ENCODE data around the gene RCE1. TPM values are rescaled to one million over a fixed set of nuclear protein-coding genes. Genes with fewer than 3 reads are reported as not detected.
A peak's percentile ranks its signal among the peaks of the same experiment; 100 is the strongest.

Gene RCE1
- total RNA-seq, 1 donor from 2014 or later: 14.1 TPM

DNA sequence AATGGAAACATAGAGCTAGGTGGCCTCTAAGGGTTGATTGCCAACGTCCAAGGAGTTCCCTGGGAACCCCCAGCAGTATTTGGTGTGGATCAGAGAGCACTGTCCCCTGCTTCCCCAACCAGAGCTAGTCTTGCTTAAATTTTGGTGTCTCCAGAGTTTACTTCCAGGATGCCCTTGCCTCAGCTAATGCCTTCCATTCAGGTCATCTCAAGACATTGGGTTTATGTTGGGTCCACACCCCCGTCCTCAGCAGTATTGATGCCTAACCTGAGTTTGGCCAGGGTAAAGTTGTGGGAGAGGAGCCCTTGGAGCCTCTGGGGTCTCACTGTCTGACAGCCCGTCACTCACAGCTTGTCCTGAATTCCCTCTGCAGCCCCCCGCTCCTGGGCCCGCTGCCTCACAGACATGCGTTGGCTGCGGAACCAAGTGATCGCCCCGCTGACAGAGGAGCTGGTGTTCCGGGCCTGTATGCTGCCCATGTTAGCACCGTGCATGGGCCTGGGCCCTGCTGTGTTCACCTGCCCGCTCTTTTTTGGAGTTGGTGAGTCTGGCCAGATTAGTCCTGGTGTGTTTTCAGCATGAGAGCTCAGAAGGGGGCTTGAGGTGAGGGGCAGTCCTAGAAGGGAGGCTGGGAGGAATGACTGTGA, 1.4 kb downstream of the RCE1 start:
- peak; percentile 87 for DNase-seq (ENCODE audit: low spot score)

DNA sequence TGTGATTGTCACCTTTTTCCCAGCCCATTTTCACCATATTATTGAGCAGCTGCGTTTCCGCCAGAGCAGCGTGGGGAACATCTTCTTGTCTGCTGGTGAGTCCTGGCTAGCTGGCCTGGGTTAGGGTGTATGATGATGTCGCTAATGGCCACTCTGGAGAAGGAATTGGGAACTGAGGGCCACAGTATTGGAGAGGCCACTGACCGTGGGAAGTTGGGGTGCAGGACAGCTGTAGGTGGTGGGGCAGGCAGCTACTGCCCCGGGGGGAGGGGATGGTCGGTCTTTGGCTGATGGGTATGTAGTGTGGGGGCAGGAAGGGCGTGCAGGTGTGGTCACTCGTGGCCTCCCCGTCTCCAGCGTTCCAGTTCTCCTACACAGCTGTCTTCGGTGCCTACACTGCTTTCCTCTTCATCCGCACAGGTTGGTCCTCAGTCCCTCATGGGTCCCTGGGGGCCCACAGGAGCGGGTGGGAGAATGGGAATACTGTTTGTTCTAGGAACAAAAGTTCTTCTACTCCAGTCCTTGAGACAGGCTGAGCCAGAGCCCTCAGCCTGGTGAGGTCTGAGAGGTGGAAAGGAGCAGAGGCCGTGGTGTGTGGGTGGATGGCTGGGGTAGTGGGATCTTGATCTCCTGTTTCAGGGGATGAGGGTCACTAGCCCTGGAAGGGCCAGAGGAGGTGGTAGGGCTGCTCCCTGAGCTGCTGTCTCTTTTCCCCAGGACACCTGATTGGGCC, 2.1 kb downstream of the RCE1 start:
- DNase-seq (ENCODE audit: low spot score): no peak

DNA sequence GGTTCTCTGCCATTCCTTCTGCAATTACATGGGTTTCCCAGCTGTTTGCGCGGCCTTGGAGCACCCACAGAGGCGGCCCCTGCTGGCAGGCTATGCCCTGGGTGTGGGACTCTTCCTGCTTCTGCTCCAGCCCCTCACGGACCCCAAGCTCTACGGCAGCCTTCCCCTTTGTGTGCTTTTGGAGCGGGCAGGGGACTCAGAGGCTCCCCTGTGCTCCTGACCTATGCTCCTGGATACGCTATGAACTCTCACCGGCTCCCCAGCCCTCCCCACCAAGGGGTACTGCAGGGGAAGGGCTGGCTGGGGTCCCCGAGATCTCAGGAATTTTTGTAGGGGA, 2.6 kb downstream of the RCE1 start:
- peak; percentile 69 for DNase-seq (ENCODE audit: low spot score)

DNA sequence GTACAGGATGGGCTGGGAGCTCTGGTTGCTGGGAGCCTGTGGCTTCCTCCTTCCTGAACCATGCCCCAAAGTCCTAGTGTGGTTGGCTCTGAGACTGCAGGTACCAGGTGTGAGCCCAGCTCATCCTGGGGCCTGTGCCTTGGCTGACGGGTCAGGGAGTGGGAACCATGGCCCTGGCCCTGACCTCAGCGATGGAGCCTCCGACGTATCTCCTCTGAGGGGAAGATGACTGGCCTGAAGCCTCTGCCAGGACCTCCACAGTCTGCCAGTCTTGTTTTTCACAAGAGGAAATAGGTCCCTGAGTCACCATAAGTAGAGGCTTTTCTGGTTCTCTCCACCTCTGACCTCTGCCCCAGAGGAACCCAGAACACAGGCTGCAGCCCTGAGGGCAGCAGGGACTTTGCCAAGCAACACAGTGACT, 3.4 kb downstream of the RCE1 start:
- DNase-seq (ENCODE audit: low spot score): peak; percentile 68

DNA sequence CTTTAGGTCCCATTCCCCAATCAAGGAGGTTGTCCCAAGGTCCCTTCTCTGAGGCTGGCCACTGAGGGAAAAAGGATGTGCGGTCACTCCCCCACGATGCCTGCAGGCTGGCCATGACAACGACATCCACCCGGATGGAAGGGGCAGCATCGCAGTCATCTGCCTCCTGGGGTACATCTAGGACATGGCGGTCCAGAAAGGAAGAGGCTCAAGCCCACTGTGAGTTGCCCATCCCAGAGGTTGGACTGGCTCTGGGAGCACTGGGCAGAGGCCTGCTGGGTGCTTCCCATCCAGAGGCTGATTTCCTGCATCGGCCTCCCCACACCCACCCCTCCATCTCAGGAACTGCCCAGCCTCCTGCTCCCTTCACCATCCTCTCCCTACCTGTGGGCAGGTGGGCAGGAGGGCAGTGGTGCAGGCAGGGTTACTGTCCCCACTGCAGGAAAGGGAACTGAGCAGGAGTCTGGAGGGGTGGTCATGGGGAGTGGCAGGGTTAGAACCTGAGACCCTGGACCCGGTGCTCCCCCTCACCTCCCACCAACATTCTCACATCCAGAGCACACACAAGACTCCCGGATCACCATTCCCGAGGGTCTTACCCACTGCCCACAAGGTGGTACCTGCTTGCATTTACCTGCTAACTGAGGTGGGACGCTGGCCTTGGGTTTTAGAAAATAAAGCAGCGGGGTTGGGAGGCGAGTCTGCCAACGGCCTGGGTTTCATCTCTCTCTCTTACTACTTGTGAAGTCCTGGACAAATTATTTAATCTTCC, 4.4 kb downstream of the RCE1 start:
- DNase-seq (ENCODE audit: low spot score): no peak

DNA sequence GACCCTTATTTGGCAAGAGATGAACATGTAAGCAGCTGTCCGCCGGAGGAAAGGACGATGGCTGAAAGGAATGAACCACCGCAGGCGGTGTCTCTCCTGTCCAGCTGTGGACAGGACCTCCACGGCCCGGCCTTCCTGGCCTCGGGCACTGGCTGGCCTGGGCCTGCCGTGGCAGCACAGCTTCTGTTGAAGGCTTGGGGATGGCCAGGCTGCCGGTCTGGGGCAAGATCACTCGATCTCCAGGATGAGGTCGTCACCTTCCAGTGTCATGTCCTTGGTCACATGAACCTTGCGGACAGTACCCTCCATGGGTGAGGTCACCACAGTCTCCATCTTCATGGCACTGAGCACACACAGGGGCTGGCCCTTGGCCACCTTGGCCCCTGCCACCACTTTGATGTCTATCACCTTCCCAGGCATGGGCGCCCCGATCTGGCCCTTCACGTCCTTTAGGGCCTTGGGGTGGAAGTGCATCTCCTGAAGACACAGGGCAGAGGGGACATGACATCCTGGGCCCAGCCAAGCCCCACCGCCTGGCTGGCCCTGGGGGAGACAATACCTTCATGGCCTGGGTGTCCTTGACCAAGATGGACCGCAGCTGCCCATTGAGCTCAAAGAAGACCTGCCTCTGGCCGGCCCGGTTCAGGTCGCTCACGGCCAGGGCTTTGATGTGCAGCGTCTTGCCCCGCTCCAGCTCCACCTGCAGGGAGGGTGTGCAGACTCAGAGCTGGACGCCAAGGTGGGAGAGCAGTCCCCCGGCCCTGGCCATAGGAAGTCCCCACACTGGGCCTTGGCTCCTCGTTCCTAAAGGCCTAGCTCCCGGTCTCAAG, 5.6 kb downstream of the RCE1 start:
- peak; percentile 83 for DNase-seq (ENCODE audit: low spot score)

DNA sequence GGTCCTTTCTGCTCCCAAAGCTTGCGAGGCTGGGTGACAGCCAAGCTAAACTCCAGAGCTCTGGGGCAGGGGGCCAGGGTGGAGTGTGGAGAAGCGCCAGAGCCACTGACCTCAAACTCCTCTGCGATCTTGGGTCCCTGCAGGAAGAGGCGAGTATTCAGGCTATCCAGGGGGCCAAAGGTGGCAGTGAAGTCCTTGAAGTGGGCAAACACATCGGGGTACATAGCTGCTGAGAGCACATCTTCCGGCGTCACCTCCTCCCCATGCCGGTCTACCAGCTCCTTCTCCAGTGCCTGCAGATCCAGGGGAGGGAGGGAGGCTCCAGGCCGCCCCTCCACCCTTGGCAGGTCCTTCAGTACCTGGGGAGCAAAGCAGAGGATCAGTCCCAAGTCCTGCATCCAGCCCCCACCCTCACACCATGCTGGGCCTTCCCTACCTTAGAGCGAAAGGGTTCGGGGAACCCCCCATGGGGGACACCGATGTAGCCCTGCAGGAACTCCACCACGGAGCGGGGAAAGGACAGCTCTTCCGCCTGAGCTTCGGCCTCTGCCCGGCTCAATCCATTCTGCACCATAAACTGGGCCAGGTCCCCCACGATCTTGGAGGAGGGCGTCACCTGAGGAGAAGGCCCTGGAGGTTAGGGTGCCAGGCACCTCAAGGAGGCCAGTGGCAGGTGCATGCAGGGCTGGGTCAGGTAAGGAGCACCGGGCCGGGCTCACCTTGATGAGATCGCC, 6.4 kb downstream of the RCE1 start:
- no peak for DNase-seq (ENCODE audit: low spot score)

DNA sequence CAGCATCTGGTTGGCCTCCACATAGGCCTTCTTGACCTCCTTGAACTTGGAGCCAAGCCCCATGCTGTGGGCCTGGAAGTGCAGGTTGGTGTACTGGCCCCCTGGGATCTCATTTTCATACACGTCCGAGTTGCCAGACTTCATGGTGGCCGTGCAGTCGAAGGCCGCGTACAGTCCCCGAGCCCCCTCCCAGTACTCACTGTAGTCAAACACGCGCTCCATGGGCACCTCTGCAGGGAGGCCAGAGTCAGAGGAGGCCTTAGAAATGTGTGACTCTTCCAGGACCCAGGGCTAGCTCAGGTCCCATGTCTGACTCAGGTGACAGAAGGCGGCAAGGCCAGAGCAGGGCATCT, 7.0 kb downstream of the RCE1 start:
- DNase-seq (ENCODE audit: low spot score): no peak

DNA sequence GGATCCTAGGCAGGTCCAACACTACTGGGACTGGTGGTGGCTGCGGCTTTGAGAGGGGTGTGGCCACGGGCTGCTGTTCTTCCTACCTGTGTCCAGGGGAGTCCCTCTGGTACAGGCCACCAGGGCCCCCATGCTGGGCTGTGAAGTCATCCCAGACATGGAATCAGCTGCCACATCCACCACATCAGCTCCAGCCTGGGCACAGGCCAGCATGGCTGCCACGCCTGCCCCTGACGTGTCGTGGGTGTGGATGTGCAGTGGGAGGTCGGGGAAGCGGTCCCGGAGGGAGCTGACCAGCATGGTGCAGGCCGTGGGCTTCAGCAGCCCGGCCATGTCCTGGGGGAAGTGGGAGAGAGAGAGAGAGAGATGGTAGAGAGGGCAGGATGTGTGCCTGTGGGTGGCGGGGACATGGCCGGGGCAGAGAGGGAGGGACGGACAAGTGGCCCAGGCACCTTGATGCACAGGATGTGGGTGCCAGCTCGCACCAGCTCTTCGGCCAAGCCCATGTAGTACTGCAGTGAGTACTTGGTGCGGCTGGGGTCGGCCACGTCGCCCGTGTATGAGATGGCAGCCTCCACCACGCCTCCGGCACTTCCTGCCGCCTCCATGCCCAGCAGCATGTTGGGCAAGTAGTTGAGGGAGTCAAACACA, 7.5 kb downstream of the RCE1 start:
- DNase-seq (ENCODE audit: low spot score): no peak

DNA sequence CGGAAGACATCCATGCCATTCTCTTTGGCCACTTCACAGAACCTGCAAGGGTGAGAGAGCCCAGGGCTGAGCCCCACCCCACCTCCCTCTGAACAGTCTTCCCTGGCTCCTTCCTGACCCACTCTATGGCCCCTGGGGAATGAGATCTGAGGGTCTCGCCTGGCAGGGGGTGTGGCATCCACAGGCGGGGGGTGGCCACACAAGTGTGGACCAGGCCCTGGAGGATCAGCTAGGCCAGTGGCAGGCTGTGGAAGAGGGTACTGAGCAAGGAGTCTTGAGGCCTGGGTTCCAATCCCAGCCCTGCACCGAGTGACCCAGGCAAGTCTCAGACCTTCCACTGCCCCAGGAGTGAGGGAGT, 8.0 kb downstream of the RCE1 start:
- DNase-seq (ENCODE audit: low spot score): no peak

DNA sequence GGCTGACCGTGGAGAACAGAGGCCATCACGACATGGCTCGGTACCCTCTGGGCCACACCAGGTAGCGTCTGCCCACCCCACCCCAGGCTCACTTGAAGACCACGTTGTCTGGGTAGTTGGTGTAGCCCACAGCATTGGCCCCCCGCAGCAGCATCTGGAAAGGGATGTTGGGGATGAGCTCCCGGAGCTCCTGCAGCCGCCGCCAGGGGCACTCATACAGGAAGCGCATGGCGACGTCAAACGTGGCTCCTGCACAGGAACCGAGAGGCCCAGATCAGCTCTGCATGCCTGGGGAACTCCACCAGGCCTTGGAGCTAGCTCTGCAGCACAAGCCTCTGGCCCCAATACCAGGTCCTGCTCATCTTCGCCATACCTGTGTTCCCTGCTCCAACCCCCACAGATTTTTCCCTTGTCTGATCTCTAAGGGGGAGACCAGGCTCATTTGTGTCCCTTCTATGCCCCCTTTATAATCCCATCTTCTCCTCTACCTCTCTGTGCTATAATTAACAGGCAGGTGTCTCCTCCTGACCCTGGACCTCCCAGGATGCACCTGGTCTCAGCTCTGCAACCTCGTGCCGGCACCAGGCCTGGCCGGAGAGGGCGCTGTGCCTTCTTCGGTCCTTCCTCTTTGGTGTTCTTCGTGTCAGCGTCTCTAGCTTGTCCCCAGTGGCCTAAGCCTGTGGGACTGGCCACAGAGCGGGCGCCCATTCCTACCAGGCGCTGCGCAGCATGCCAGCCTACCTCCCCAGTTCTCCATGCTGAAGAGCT, 8.6 kb downstream of the RCE1 start:
- DNase-seq (ENCODE audit: low spot score): no peak

DNA sequence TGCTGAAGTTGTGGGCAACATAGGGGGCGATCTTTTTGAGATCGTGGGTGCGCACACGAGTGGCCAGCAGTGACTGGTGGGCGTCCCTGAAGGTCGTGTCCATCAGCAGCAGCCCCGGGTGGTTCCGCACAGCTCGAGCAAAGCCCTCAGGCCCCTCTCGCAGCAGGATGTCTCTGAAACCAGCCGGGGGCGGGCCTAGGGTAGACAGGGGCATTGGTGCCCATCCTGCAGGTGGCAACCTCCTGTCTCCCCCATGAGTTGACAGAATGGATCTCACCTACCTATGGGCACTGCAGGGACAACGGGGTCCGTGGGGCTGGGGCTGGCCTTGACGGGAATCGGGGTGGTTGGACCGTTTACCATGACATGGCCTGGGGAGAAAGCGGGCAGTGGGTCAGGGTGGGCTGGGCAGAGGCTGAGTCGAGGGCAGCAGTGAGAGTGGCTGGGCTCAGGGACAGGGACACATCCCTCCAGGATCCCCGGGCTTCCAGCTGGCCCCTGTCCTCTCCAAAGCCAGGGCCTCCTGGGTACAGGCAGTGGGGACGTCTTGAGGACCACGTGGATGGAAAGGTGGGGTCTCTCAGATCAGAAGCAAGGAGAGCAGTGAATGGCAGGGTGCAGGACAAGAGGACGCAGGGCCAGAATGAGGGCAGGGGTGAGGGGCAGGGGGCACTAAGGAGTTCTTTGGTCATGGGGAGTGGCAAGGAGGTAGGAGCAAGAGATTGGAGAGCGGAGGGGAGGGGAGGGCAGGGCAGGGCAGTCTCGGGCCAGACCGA, 9.4 kb downstream of the RCE1 start:
- no peak for DNase-seq (ENCODE audit: low spot score)

DNA sequence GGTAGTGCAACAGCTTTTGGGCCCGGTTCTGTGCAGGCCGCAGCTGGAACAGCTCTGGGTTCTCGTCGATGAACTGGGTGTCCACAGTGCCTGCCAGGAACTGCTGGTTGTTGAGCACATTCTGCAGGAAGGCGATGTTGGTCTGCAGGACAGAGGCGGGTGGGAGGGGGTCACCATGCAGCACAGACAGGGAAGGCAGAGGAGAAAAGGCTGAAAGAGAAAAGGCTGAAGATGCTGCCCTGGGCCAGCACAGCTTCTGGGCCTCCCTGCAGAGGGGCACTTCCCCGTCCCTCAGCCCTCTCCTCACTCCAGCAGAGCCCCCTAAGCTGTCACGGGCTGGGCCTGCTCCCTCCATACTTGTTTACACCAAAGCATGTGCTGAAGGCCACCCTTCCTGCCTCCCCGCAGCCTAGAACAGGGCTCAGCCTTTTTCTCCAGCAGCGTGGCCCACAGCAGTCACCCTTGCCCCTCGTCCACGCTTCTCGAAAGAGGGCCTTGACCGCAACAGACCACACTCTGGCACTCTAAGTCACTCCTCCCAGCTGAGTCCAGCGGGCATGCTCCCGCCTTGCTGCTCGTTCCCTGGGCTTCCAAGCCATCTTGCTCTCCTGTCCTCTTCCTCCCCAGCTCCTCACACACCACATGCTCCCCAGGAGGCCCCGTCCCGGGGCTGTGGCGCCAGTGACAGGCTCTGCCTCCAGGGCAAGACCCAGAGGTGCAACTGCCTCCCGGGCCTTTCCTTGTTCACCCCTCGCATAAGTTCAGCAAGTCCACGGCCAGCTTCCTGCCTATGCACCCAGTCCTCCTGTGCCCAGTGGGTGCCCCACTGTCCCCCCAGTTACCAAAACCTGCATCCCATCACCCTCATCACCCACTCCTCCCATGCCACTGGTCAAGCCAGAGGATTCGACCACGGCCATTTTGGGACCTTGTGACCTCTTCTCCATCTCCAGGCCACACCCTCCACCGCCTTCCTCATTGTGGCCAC, 10.3 kb downstream of the RCE1 start:
- DNase-seq (ENCODE audit: low spot score): no peak

DNA sequence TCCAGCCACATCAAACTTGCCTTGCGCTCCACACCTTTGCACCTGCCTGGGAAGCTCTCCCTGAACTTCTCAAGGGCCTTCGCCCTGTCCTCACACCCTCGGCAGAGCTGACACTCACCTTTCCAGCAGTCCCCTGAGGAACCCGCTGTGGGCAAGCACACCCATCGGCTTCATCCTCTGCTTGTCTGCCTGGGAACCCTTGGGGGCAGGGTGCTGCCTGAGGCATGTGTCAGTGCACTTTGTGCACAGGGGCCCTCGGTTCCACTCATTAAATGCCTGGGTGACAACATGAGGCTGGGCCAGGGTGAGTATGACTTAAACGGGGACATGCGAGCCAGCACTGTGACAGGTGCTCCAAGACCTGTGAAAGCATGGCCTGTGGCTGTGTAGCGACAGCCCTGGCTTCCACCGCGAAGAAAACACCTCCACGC, 11.0 kb downstream of the RCE1 start:
- DNase-seq (ENCODE audit: low spot score): no peak

DNA sequence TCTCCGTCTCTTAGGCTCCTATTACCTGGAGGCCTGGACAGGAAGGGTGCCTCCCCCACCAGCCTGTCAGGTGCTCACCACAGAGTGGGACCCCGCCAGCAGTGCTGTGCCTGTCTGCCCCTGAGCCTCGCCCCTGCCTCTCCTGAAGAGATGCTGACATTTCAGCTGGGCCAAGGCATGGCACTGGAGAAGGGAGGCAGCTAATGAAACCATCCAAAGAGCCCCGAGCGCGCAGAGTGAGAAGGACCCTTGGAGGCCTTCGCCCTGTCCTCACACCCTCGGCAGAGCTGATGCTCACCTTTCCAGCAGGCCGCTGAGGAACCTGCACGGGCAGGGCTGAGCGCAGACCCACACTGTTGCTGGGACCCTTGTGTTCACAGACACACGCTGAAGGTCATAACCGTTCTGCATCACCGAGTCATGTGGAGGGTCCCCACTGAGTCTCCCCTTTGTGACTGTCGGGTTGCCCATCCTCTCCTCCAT, 11.5 kb downstream of the RCE1 start:
- DNase-seq (ENCODE audit: low spot score): no peak

DNA sequence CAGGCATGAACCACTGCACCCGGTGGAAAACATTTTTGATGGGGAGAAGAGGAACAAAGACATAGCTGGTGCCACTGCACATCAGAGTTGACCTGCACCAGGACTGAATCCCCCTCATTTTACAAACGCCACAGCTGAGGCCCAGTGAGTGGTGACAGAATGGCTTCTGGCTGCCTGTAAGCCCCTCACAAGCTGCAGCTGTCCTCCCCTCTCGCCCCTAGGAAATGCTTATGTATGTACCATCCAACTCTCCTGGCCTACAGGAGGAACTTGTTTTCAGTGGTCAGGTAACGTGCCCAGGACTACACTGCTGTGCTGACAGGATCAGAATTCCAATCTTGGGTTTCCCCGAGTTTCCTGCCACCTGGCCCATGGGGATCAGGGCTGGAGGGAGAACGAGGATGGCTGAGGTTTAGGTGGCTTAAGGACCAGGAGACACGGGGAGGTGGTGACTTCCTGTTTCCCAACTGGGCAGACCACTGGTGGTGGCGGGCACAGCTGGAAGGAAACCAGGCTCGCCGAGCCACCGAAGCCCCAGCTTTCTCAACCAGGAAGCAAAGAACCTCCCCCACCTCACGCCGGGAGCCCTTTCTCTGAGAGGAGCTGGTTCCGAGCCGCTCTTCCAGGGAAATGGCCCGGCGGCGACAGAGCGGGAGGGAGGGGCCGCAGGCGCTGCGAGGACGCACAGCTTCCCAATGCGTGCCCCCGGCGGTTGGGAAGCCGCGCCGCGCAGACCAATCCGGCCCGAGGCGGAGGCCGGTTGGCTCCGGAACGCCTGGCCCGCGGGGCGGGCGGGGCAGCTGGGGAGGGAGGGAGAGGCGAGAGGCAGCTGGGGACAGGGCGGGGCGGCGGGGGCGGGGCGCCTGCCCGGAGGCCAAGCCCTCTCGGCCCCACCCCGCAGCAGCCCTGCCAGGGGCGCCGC, 12.6 kb downstream of the RCE1 start:
- DNase-seq (ENCODE audit: low spot score): peak; percentile 98

Data from mesenteric fat pad (tissue), 1 donor.